MM.1S (cell line): ENCODE data around the gene TMEM163.

Experiments
- DNase-seq: peaks from one replicate; pipeline ENCODE4 v3.0.0-alpha.2; 2015
- H2AFZ ChIP-seq: fragments of 300-600 bp; sonication (generic); 2 replicates; pipeline ENCODE4 v1.6.0; 2016; ENCODE audit warnings: antibody characterized with exemption, low read length
- H3F3A ChIP-seq: fragments of 300-600 bp; sonication (generic); 2 replicates; pipeline ENCODE4 v1.6.1; 2016; ENCODE audit warnings: mild to moderate bottlenecking, antibody characterized with exemption, low read length, moderate library complexity, mixed read lengths; ENCODE audit not compliant: insufficient read depth
- H3K27ac ChIP-seq: fragments of 300-600 bp; sonication (generic); 2 replicates; pipeline ENCODE4 v1.5.1; 2016; ENCODE audit warnings: mild to moderate bottlenecking, low read length
- H3K27me3 ChIP-seq: fragments of 300-600 bp; sonication (generic); replicated peaks from 2 replicates; pipeline ENCODE4 v1.6.0; 2016; ENCODE audit warnings: low read length; ENCODE audit not compliant: insufficient read depth
- H3K36me3 ChIP-seq: fragments of 300-600 bp; sonication (generic); replicated peaks from 2 replicates; pipeline ENCODE4 v1.6.1; 2016; ENCODE audit warnings: mild to moderate bottlenecking, low read length, mixed read lengths; ENCODE audit not compliant: insufficient read depth
- H3K4me1 ChIP-seq: fragments of 300-600 bp; sonication (generic); 2 replicates; pipeline ENCODE4 v1.6.1; 2016; ENCODE audit warnings: low read length, mixed read lengths
- H3K4me2 ChIP-seq: fragments of 300-600 bp; sonication (generic); 2 replicates; pipeline ENCODE4 v1.6.0; 2016; ENCODE audit warnings: low read depth, low read length
- H3K4me3 ChIP-seq: fragments of 300-600 bp; sonication (generic); 2 replicates; pipeline ENCODE4 v1.5.1; 2016; ENCODE audit warnings: low read length, mixed read lengths
- H3K79me2 ChIP-seq: fragments of 300-600 bp; sonication (generic); 2 replicates; pipeline ENCODE4 v1.6.1; 2016; ENCODE audit warnings: mixed run types, low read length, mixed read lengths
- H3K9ac ChIP-seq: fragments of 300-600 bp; sonication (generic); 2 replicates; pipeline ENCODE4 v1.6.1; 2016; ENCODE audit warnings: low read length, mixed read lengths
- H3K9me2 ChIP-seq: fragments of 300-600 bp; sonication (generic); replicated peaks from 2 replicates; pipeline ENCODE4 v1.6.1; 2016; ENCODE audit warnings: mild to moderate bottlenecking, low read length, mixed read lengths; ENCODE audit not compliant: insufficient read depth
- H3K9me3 ChIP-seq: fragments of 300-600 bp; sonication (generic); replicated peaks from 2 replicates; pipeline ENCODE4 v1.6.1; 2016; ENCODE audit warnings: mild to moderate bottlenecking, low read length, mixed read lengths; ENCODE audit not compliant: insufficient read depth
- H4K20me1 ChIP-seq: fragments of 300-600 bp; sonication (generic); 2 replicates; pipeline ENCODE4 v1.6.1; 2016; ENCODE audit warnings: mild to moderate bottlenecking, low read length, moderate library complexity, mixed read lengths; ENCODE audit not compliant: insufficient read depth
- CTCF ChIP-seq: fragments of 300-600 bp; sonication (generic); IDR thresholded peaks from 2 replicates; pipeline ENCODE4 v1.5.1; 2016; ENCODE audit warnings: antibody characterized with exemption, low read length, mixed read lengths
- EZH2 ChIP-seq: fragments of 300-600 bp; sonication (generic); optimal IDR thresholded peaks from 2 replicates; pipeline ENCODE3; 2017; ENCODE audit warnings: low read depth, mild to moderate bottlenecking, antibody characterized with exemption, low read length, mixed read lengths
- EZH2phosphoT487 ChIP-seq: fragments of 300-600 bp; sonication (generic); IDR thresholded peaks from 2 replicates; pipeline ENCODE4 v1.6.1; 2018; ENCODE audit warnings: antibody characterized with exemption, low read length

The TMEM163 gene

GRCh38 chr2:134457765-134458472 is 260.9 kb downstream of the TMEM163 start:
- no peak overlapping the region for H3K4me2 ChIP-seq
- H4K20me1 ChIP-seq: no peaks in the 10 kb centered on the region
- no peaks in the 10 kb centered on the region for H3K79me2 ChIP-seq
- H3K9me3 ChIP-seq: no peaks in the 10 kb centered on the region
- TF ChIP-seq CTCF (no peak), EZH2phosphoT487 (no peak), EZH2 (no peak)
- H3K27me3 ChIP-seq: no peaks in the 10 kb centered on the region
- H2AFZ ChIP-seq: no peak overlapping the region
- no peak for DNase-seq
- H3K4me3 ChIP-seq: no peak overlapping the region
- H3F3A ChIP-seq: no peaks in the 10 kb centered on the region
- no peaks in the 10 kb centered on the region for H3K4me1 ChIP-seq
- no peak overlapping the region for H3K27ac ChIP-seq
- H3K9me2 ChIP-seq: no peaks in the 10 kb centered on the region
- H3K9ac ChIP-seq: no peak overlapping the region
- 0 out of 2 replicates have a peak, but pooled peaks cover 5% of the 10 kb centered on the region for H3K36me3 ChIP-seq

- no peaks in the 10 kb centered on the region for H3K9me3 ChIP-seq
- TF ChIP-seq EZH2phosphoT487: no peak
- TF ChIP-seq CTCF: no peak
- TF ChIP-seq EZH2: no peak
- no peak overlapping the region for H2AFZ ChIP-seq
- H3K4me1 ChIP-seq: no peaks in the 10 kb centered on the region
- no peaks in the 10 kb centered on the region for H3K9me2 ChIP-seq
- H3K4me2 ChIP-seq: no peak overlapping the region
- no peak overlapping the region for H3K9ac ChIP-seq
- DNase-seq: no peak
- H3K4me3 ChIP-seq: no peak overlapping the region
- H3K27me3 ChIP-seq: no peaks in the 10 kb centered on the region
- no peaks in the 10 kb centered on the region for H4K20me1 ChIP-seq
- 0 out of 2 replicates have a peak, but pooled peaks cover 5% of the 10 kb centered on the region for H3K36me3 ChIP-seq
- no peaks in the 10 kb centered on the region for H3K79me2 ChIP-seq
- no peak overlapping the region for H3K27ac ChIP-seq
- no peaks in the 10 kb centered on the region for H3F3A ChIP-seq
Observed at GRCh38 chr2:134457353-134457752, 261.4 kb downstream of the TMEM163 start.

GRCh38 chr2:134455426-134455825 is 263.4 kb downstream of the TMEM163 start:
- Histone ChIP-seq H3K27me3 (no peaks in the 10 kb centered on the region), H3K4me2 (no peak overlapping the region), H4K20me1 (no peaks in the 10 kb centered on the region), H3K4me3 (no peak overlapping the region), H3K9ac (no peak overlapping the region), H3K9me3 (no peaks in the 10 kb centered on the region), H3F3A (no peaks in the 10 kb centered on the region), H3K4me1 (no peaks in the 10 kb centered on the region), H2AFZ (no peak overlapping the region), H3K79me2 (no peaks in the 10 kb centered on the region), H3K9me2 (no peaks in the 10 kb centered on the region), H3K36me3 (0 out of 2 replicates have a peak, but pooled peaks cover 5% of the 10 kb centered on the region), H3K27ac (no peak overlapping the region)
- no peak for TF ChIP-seq EZH2
- no peak for TF ChIP-seq CTCF
- TF ChIP-seq EZH2phosphoT487: no peak
- no peak for DNase-seq
